ENCODE results near the gene KCNIP4. TPM values are rescaled to one million over a fixed set of nuclear protein-coding genes. Genes with fewer than 3 reads are reported as not detected.
A peak's percentile ranks its signal among the peaks of the same experiment; 100 is the strongest.

Gene KCNIP4
- total RNA-seq, 4 donors from 2014 or later: 2.5 TPM; not detected in 2

DNA sequence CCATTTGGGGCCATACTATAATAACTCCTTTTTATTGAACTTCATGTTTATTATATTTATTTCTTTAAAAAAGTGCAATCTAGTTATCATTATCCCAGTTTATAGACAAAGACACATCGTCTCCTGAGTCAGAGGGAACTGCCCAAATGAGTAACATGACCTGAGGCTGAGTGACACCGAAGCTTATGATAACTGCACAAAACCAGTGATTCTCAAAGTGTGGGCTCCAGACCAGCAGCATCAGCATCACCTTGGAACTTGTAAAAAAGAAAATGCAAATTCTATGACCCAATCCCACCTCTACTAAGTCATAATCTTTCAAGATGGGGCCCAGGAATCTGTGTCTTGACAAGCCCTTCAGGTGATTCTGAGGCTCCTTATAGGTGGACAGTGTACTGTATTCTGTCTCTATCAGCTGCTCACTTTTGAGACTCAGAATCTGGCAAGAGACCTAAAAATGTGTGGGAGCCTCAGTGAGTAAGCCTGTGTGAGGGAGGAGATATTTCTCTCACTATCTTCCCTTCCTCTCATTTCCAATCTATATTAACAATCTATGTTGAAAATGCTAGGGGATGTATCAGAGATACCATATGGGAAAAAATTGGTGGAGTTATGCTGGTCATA is 1101.3 kb downstream of the KCNIP4 start:
- in situ Hi-C loops (cut with MboI; ENCODE audit: low pct_ligation_motif_present in 1 of 4, low pct_unique_long_range_greater_than_20kb in 1 of 4, low sequenced_read_pairs in 3 of 4) (no loop called here), intact Hi-C loops (cut with DNase I; ENCODE audit: low total_unique reads) (no loop called here)

DNA sequence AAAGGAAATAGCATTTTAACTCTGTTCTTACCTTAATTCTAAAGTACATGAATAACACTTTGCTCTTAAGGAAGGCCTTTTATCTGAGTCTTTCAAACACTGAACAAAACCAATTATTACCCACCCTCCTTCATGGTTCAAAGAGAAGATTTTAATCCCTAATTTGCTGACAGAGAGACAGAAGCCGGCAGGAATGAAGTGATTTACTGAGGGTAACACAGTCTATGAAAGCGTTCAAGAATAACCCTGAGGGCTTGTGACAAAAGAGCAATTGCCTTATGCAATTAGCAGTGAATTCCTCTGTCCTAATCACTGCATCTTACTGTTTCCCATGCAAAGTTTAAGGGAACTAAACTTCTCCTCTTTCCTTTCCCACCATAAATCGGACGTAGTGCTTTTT is 1104.3 kb downstream of the KCNIP4 start:
- TF ChIP-seq POLR2AphosphoS5 (IDR thresholded peaks at IDR 0.05): no peak
- H3K9me3 ChIP-seq: no peaks in the 10 kb centered on the region
- no peak overlapping the region for H3K27ac ChIP-seq
- DNase-seq: no peak
- H3K4me1 ChIP-seq: no peaks in the 10 kb centered on the region
- no peak overlapping the region for H3K4me3 ChIP-seq
- in situ Hi-C loops (cut with MboI; ENCODE audit: low pct_ligation_motif_present in 1 of 4, low pct_unique_long_range_greater_than_20kb in 1 of 4, low sequenced_read_pairs in 3 of 4): no loop called here
- H3K36me3 ChIP-seq: no peaks in the 10 kb centered on the region
- intact Hi-C loops (cut with DNase I; ENCODE audit: low total_unique reads): loop anchor here (5.0 kb wide), 1 partner anchor 757 kb away; no protein-coding TSS in a partner anchor
- H3K27me3 ChIP-seq: no peaks in the 10 kb centered on the region
- WGBS, 2 donors (ENCODE audit: low coverage in 1 of 2): 70 to 78% methylated on average over 4 of the region's 4 CpGs

More for the DNA sequence above, 1101.3 kb downstream of the KCNIP4 start:
- Histone ChIP-seq H3K4me1 (no peaks in the 10 kb centered on the region), H3K36me3 (no peaks in the 10 kb centered on the region), H3K9me3 (no peaks in the 10 kb centered on the region), H3K27ac (no peak overlapping the region), H3K4me3 (no peak overlapping the region), H3K27me3 (no peaks in the 10 kb centered on the region)
- no peak for TF ChIP-seq POLR2AphosphoS5 (IDR thresholded peaks at IDR 0.05)
- TF ChIP-seq POLR2A (IDR thresholded peaks at IDR 0.05): no peak
- TF ChIP-seq, protein P1, sequence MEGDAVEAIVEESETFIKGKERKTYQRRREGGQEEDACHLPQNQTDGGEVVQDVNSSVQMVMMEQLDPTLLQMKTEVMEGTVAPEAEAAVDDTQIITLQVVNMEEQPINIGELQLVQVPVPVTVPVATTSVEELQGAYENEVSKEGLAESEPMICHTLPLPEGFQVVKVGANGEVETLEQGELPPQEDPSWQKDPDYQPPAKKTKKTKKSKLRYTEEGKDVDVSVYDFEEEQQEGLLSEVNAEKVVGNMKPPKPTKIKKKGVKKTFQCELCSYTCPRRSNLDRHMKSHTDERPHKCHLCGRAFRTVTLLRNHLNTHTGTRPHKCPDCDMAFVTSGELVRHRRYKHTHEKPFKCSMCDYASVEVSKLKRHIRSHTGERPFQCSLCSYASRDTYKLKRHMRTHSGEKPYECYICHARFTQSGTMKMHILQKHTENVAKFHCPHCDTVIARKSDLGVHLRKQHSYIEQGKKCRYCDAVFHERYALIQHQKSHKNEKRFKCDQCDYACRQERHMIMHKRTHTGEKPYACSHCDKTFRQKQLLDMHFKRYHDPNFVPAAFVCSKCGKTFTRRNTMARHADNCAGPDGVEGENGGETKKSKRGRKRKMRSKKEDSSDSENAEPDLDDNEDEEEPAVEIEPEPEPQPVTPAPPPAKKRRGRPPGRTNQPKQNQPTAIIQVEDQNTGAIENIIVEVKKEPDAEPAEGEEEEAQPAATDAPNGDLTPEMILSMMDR (IDR thresholded peaks at IDR 0.05): no peak
- TF ChIP-seq EP300 (IDR thresholded peaks at IDR 0.05; ENCODE audit: low read depth): no peak
- no peak for DNase-seq
- WGBS, 2 donors (ENCODE audit: low coverage in 1 of 2): 22 to 42% methylated on average over 2 of the region's 2 CpGs

DNA sequence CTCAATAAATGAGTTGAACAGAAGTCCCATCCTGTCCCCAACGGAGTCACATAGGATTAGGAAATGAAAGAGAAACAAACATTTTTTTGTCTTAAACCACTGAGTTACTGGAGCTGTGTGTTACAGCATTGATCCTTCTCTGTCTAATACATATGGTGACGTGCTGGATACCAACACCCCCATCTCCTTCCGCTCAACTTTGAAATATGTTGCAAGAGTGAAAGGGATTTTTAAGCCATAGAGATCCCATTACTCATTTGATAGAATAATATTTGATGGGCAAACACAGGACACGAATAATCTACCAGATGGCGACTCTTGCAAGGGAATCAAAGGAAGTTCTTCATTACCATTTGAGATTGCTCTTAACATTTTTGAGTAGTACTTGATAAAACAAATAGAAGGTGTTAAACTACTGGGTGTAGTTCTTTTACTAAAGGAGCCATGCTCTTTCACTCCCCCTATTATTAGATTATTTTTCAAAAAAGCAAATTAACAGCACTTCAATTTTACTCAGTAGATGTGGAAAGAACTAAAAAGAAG is 1107.9 kb downstream of the KCNIP4 start:
- no peaks in the 10 kb centered on the region for H3K4me1 ChIP-seq
- no peaks in the 10 kb centered on the region for H3K9me3 ChIP-seq
- no peak for DNase-seq
- H3K36me3 ChIP-seq: no peaks in the 10 kb centered on the region
- no peaks in the 10 kb centered on the region for H3K27me3 ChIP-seq
- WGBS, 2 donors (ENCODE audit: low coverage in 1 of 2): 75 to 85% methylated on average over 4 to 5 of the region's 5 CpGs
- TF ChIP-seq EP300 (IDR thresholded peaks at IDR 0.05; ENCODE audit: low read depth) (no peak), POLR2A (IDR thresholded peaks at IDR 0.05) (no peak), POLR2AphosphoS5 (IDR thresholded peaks at IDR 0.05) (no peak)
- TF ChIP-seq, protein P1 (IDR thresholded peaks at IDR 0.05): no peak
- no peak overlapping the region for H3K4me3 ChIP-seq
- intact Hi-C loops (cut with DNase I; ENCODE audit: low total_unique reads) (loop anchor here (5.0 kb wide), 1 partner anchor 753 kb away; no protein-coding TSS in a partner anchor), in situ Hi-C loops (cut with MboI; ENCODE audit: low pct_ligation_motif_present in 1 of 4, low pct_unique_long_range_greater_than_20kb in 1 of 4, low sequenced_read_pairs in 3 of 4) (no loop called here)
- H3K27ac ChIP-seq: no peak overlapping the region

DNA sequence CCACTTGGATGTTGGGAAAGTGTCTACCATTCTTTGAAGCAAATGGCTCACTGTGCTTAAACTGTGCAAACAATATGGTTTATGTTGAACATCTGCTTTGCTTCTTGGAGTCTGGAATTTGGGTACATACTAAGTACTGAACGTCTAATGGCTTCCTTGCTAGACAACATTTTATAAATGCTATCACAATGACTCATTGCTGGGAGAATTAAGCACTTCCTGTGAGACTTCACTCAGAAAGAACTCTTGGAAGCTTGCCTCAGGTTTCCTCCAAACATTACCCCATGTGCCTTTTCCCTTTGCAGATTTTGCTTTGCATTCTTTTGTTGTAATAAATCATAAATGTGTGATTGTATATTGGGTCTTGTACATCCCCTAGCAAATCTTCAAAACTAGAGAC is 1108.6 kb downstream of the KCNIP4 start:
- no peak for DNase-seq
- TF ChIP-seq EP300 (IDR thresholded peaks at IDR 0.05; ENCODE audit: low read depth) (no peak), POLR2A (IDR thresholded peaks at IDR 0.05) (no peak), POLR2AphosphoS5 (IDR thresholded peaks at IDR 0.05) (peak in 1 of 3 donors; percentile 8)
- TF ChIP-seq, protein P1 (IDR thresholded peaks at IDR 0.05): no peak
- H3K9me3 ChIP-seq: no peaks in the 10 kb centered on the region
- no peaks in the 10 kb centered on the region for H3K27me3 ChIP-seq
- intact Hi-C loops (cut with DNase I; ENCODE audit: low total_unique reads) (loop anchor here (5.0 kb wide), 1 partner anchor 753 kb away; no protein-coding TSS in a partner anchor), in situ Hi-C loops (cut with MboI; ENCODE audit: low pct_ligation_motif_present in 1 of 4, low pct_unique_long_range_greater_than_20kb in 1 of 4, low sequenced_read_pairs in 3 of 4) (no loop called here)
- no peak overlapping the region for H3K4me3 ChIP-seq
- no peaks in the 10 kb centered on the region for H3K4me1 ChIP-seq
- no peaks in the 10 kb centered on the region for H3K36me3 ChIP-seq
- 26% methylated on average over 1 of the region's 1 CpG; no CpG with 5 or more reads in 1 of the 2 donors for WGBS, 2 donors (ENCODE audit: low coverage in 1 of 2)
- H3K27ac ChIP-seq: no peak overlapping the region

Data from transverse colon (tissue), 4 donors.